ENCODE measurements around the gene SLC23A3. TPM values are rescaled to one million over a fixed set of nuclear protein-coding genes. Genes with fewer than 3 reads are reported as not detected.

Gene SLC23A3
- total RNA-seq, 1 donor from 2014 or later, result 5.4 TPM

GRCh38 chr2:219131327-219131726, 38.5 kb downstream of the SLC23A3 start:
- Histone ChIP-seq H3K27me3 (no peaks in the 10 kb centered on the region), H3K4me3 (no peak overlapping the region), H3K36me3 (no peaks in the 10 kb centered on the region), H3K4me1 (no peaks in the 10 kb centered on the region), H3K9me3 (no peaks in the 10 kb centered on the region), H3K27ac (no peak overlapping the region)
- no peak for TF ChIP-seq POLR2AphosphoS5 (IDR thresholded peaks at IDR 0.05; ENCODE audit: insufficient read depth in 1 of 2, low read depth in 1 of 2)
- TF ChIP-seq POLR2A (IDR thresholded peaks at IDR 0.05), result no peak
- no peak for TF ChIP-seq CTCF (IDR thresholded peaks at IDR 0.05)
- intact Hi-C loops (cut with DNase I), result no loop called here
- no peak for DNase-seq (ENCODE audit: extremely low spot score in 2 of 2)

GRCh38 chr2:219129589-219129988, 40.2 kb downstream of the SLC23A3 start:
- no peaks in the 10 kb centered on the region for H3K27me3 ChIP-seq
- H3K4me1 ChIP-seq, result peaks cover 7% of the 10 kb centered on the region
- H3K9me3 ChIP-seq, result no peaks in the 10 kb centered on the region
- TF ChIP-seq CTCF (IDR thresholded peaks at IDR 0.05) (no peak), POLR2A (IDR thresholded peaks at IDR 0.05) (no peak), POLR2AphosphoS5 (IDR thresholded peaks at IDR 0.05; ENCODE audit: insufficient read depth in 1 of 2, low read depth in 1 of 2) (no peak)
- DNase-seq (ENCODE audit: extremely low spot score in 2 of 2), result no peak
- H3K27ac ChIP-seq, result no peak overlapping the region
- no peak overlapping the region for H3K4me3 ChIP-seq
- no peaks in the 10 kb centered on the region for H3K36me3 ChIP-seq
- intact Hi-C loops (cut with DNase I), result no loop called here

- Histone ChIP-seq H3K36me3 (no peaks in the 10 kb centered on the region), H3K27me3 (no peaks in the 10 kb centered on the region), H3K27ac (no peak overlapping the region), H3K4me3 (no peak overlapping the region), H3K4me1 (peaks cover 14% of the 10 kb centered on the region), H3K9me3 (no peaks in the 10 kb centered on the region)
- intact Hi-C loops (cut with DNase I), result no loop called here
- DNase-seq (ENCODE audit: extremely low spot score in 2 of 2), result no peak
- TF ChIP-seq POLR2AphosphoS5 (IDR thresholded peaks at IDR 0.05; ENCODE audit: insufficient read depth in 1 of 2, low read depth in 1 of 2) (no peak), CTCF (IDR thresholded peaks at IDR 0.05) (no peak), POLR2A (IDR thresholded peaks at IDR 0.05) (no peak)
These were observed 41.4 kb downstream of the SLC23A3 start for GRCh38 chr2:219128396-219128795.

- no peak overlapping the region for H3K4me3 ChIP-seq
- no peaks in the 10 kb centered on the region for H3K27me3 ChIP-seq
- no peak overlapping the region for H3K27ac ChIP-seq
- intact Hi-C loops (cut with DNase I), result no loop called here
- H3K36me3 ChIP-seq, result no peaks in the 10 kb centered on the region
- TF ChIP-seq POLR2AphosphoS5 (IDR thresholded peaks at IDR 0.05; ENCODE audit: insufficient read depth in 1 of 2, low read depth in 1 of 2) (no peak), POLR2A (IDR thresholded peaks at IDR 0.05) (no peak), CTCF (IDR thresholded peaks at IDR 0.05) (no peak)
- peaks cover 14% of the 10 kb centered on the region for H3K4me1 ChIP-seq
- no peaks in the 10 kb centered on the region for H3K9me3 ChIP-seq
- no peak for DNase-seq (ENCODE audit: extremely low spot score in 2 of 2)
These were observed 42.7 kb downstream of the SLC23A3 start for GRCh38 chr2:219127037-219127635.

- no peaks in the 10 kb centered on the region for H3K27me3 ChIP-seq
- H3K4me3 ChIP-seq, result no peak overlapping the region
- no peak for DNase-seq (ENCODE audit: extremely low spot score in 2 of 2)
- no peak overlapping the region for H3K27ac ChIP-seq
- no peaks in the 10 kb centered on the region for H3K36me3 ChIP-seq
- intact Hi-C loops (cut with DNase I), result no loop called here
- TF ChIP-seq CTCF (IDR thresholded peaks at IDR 0.05) (no peak), POLR2AphosphoS5 (IDR thresholded peaks at IDR 0.05; ENCODE audit: insufficient read depth in 1 of 2, low read depth in 1 of 2) (no peak), POLR2A (IDR thresholded peaks at IDR 0.05) (no peak)
- H3K9me3 ChIP-seq, result no peaks in the 10 kb centered on the region
- peaks cover 14% of the 10 kb centered on the region for H3K4me1 ChIP-seq
These were observed 43.3 kb downstream of the SLC23A3 start for GRCh38 chr2:219126555-219126954.
